ENCODE results near the gene UCHL3. TPM values are rescaled to one million over a fixed set of nuclear protein-coding genes. Genes with fewer than 3 reads are reported as not detected.

UCHL3 gene
- total and polyA plus RNA-seq, 10 of the 15 experiments (the other 5 are each of a cell fraction or from before 2014, with no cell fraction given) = 52.5 to 179 (median 104) TPM

DNA sequence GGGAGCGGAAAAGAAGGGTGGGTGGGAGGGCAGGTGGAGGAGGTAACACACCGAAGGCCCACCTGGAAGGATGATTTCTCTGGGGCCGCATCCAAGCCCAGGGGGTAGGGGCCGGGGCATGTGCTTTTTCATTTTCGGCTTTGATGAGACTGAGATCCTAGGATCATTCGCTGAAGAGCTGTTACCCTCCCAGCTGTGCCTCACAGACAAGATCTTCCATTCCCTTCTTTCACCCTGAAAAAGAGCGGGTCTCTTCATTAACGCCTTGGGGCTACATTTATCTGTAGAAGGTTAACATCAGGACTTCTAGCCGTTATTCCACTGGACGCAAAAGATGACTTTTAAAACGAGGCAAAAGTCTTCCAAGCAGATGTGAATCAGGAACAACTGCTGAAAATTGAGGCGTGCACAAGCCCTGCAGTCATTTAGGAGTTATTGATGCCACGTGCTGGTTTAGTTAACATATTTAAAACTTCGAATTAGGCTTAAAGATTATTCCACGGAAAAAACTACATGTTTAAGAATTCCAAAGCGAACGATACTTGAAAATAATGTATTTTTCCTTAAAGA lies 87.7 kb downstream of the UCHL3 start:
- no peaks in the 10 kb centered on the region for H4K20me1 ChIP-seq (ENCODE audit: control insufficient read depth, insufficient read depth)
- peaks cover 10% of the 10 kb centered on the region for H3K79me2 ChIP-seq (ENCODE audit: control insufficient read depth, insufficient read depth, low read length)
- H3K4me1 ChIP-seq (ENCODE audit: control insufficient read depth, insufficient read depth, low read length) = no peaks in the 10 kb centered on the region; the same call in 1 of the 2 replicates
- no TSS peak for BruUV-seq (replicated peaks)
- SMC1A ChIA-PET (ENCODE audit: uncharacterized antibody, unreplicated experiment) = no interaction called here
- no peaks in the 10 kb centered on the region for H3K9me3 ChIP-seq (replicated peaks; ENCODE audit: control insufficient read depth, insufficient read depth, low read length)
- peak overlapping the region; percentile 9 for H3K9ac ChIP-seq (ENCODE audit: control insufficient read depth, insufficient read depth, low read length)
- H2AFZ ChIP-seq (ENCODE audit: control insufficient read depth, low read depth, low read length) = peak overlapping the region; percentile 37; the same call in 1 of the 2 replicates
- intact Hi-C loops (cut with micrococcal nuclease; ENCODE audit: unreplicated experiment) = loop anchor here (5.0 kb wide), 1 partner anchor 65 kb away; no protein-coding TSS in a partner anchor
- WGBS (ENCODE audit: insufficient coverage, insufficient replicate concordance, low lambda C conversion rate, missing lambda C conversion rate) = 54% methylated on average over 16 of the region's 17 CpGs
- peak overlapping the region; percentile 73 for H3K4me2 ChIP-seq (ENCODE audit: control insufficient read depth, insufficient read depth)
- H3K4me3 ChIP-seq = peak overlapping the region; percentile 66
- TF ChIP-seq SMARCA5 (IDR thresholded peaks at IDR 0.05) (no peak), EGR1 (IDR thresholded peaks at IDR 0.05; ENCODE audit: borderline replicate concordance in 1 of 2, low read depth in 2 of 2, low read length in 2 of 2) (no peak), LARP7 (IDR thresholded peaks at IDR 0.05) (no peak), SIN3A (IDR thresholded peaks at IDR 0.05; ENCODE audit: low read depth, low read length) (no peak), NFIC (IDR thresholded peaks at IDR 0.05; ENCODE audit: low read depth, low read length) (no peak), CHD2 (IDR thresholded peaks at IDR 0.05; ENCODE audit: borderline replicate concordance, low read depth, low read length) (no peak), CREM (IDR thresholded peaks at IDR 0.05; ENCODE audit: low read depth) (no peak), ESRRA (IDR thresholded peaks at IDR 0.05; ENCODE audit: low read length) (no peak), E4F1 (IDR thresholded peaks at IDR 0.05; ENCODE audit: borderline replicate concordance, partially characterized antibody) (no peak)
- TF ChIP-seq, protein P1, sequence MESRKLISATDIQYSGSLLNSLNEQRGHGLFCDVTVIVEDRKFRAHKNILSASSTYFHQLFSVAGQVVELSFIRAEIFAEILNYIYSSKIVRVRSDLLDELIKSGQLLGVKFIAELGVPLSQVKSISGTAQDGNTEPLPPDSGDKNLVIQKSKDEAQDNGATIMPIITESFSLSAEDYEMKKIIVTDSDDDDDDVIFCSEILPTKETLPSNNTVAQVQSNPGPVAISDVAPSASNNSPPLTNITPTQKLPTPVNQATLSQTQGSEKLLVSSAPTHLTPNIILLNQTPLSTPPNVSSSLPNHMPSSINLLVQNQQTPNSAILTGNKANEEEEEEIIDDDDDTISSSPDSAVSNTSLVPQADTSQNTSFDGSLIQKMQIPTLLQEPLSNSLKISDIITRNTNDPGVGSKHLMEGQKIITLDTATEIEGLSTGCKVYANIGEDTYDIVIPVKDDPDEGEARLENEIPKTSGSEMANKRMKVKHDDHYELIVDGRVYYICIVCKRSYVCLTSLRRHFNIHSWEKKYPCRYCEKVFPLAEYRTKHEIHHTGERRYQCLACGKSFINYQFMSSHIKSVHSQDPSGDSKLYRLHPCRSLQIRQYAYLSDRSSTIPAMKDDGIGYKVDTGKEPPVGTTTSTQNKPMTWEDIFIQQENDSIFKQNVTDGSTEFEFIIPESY (IDR thresholded peaks at IDR 0.05) = no peak
- CTCF ChIA-PET = interaction anchor here (0.6 kb wide), 1 partner anchor 843 kb away, joined by 3 read pairs; no protein-coding TSS in a partner anchor
- in situ Hi-C loops (cut with MboI) = no loop called here
- POLR2A ChIA-PET = interaction anchor here (0.6 to 1.5 kb wide), 2 partner anchors 87 to 1271 kb away, joined by 3 to 5 read pairs; partner anchors contain the start of gene UCHL3
- FAIRE-seq (no peak), DNase-seq (ENCODE audit: low read depth, low spot score) (no peak), ATAC-seq (no peak)
- no peaks in the 10 kb centered on the region; a peak in 1 of 4 replicates for H3K36me3 ChIP-seq (ENCODE audit: control insufficient read depth in 2 of 2, insufficient read depth in 2 of 2, low read length in 1 of 2)
- H3K27ac ChIP-seq (ENCODE audit: control insufficient read depth, insufficient read depth) = no peak overlapping the region
- RAD21 ChIA-PET (ENCODE audit: unreplicated experiment) = no interaction called here
- H3K27me3 ChIP-seq (replicated peaks in 1 of 2; ENCODE audit: control insufficient read depth in 2 of 2, insufficient read depth in 2 of 2, low read length in 1 of 2) = no peaks in the 10 kb centered on the region
